Subcutaneous abdominal adipose tissue (tissue), 5 donors: ENCODE data around the gene RSRC1.
A peak's percentile ranks its signal among the peaks of the same experiment; 100 is the strongest.
"Not testable (repeated sequence)": the region's sequence is repeated elsewhere in the genome, so short reads cannot be mapped to it uniquely, and the experiment has no call there.

Experiments used
- H3K27ac ChIP-seq: one replicate; pipeline ENCODE4 v1.7.0; 2013; ENCODE audit warnings: low read depth, mild to moderate bottlenecking, inconsistent platforms, low read length, moderate library complexity
- H3K27me3 ChIP-seq, 5 donors: one replicate each; pipeline ENCODE4 v1.7.0; 2013; ENCODE audit warnings: low read length in 5 of 5, inconsistent platforms in 1 of 5; ENCODE audit not compliant: control insufficient read depth in 5 of 5, insufficient read depth in 4 of 5
- H3K36me3 ChIP-seq, 5 donors: one replicate each; pipeline ENCODE4 v1.7.0; 2013; ENCODE audit warnings: low read length in 5 of 5; ENCODE audit not compliant: control insufficient read depth in 5 of 5, insufficient read depth in 5 of 5
- H3K4me1 ChIP-seq, 5 donors: one replicate each; pipeline ENCODE4 v1.7.0; 2013; ENCODE audit warnings: low read length in 5 of 5, mild to moderate bottlenecking in 3 of 5, moderate library complexity in 1 of 5; ENCODE audit not compliant: control insufficient read depth in 5 of 5, insufficient read depth in 5 of 5
- H3K4me3 ChIP-seq, 5 donors: one replicate each; pipeline ENCODE4 v1.7.0; 2013; ENCODE audit warnings: low read length in 5 of 5, low read depth in 1 of 5
- H3K9ac ChIP-seq, 5 donors: one replicate each; pipeline ENCODE4 v1.7.0; 2013; ENCODE audit warnings: low read length in 5 of 5, mild to moderate bottlenecking in 4 of 5, moderate library complexity in 3 of 5
- H3K9me3 ChIP-seq, 5 donors: one replicate each; pipeline ENCODE4 v1.7.0; 2013; ENCODE audit warnings: low read length in 5 of 5; ENCODE audit not compliant: control insufficient read depth in 5 of 5
- donor health status: healthy.
- donor health status: healthy.
- donor health status: healthy.
- donor health status: healthy.
- donor health status: healthy.

RSRC1 gene

DNA sequence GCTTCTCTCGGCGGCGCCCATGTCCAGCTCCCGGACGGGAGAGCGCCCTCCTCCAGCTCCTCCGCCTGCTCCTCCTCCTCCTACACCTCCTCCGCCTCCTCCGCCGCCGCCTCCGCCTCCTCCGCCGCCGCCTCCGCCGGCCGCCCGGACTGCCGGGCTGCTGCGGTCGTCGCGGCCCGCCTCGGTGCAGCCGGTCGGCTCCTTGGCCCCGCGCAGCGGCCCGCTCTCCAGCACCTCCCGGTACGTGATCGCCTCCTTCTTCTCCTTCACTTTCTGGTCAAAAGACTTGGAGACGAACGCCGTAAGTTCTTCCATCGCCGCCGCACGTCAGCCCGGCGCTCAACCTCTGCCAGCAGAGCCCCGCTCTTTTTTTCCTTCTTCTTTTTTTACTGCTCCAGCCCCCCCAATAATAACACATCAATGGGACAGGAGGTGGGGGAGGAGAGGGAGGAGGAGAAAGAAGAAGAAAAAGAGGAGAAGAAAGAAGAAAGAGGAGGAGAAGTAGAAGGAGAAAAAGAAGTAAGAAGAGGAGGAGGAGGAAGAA is 4.1 kb upstream of the RSRC1 start:
- no peak overlapping the region for H3K27ac ChIP-seq
- H3K36me3 ChIP-seq, result no peaks in the 10 kb centered on the region
- no peaks in the 10 kb centered on the region for H3K9me3 ChIP-seq
- peaks cover 22 to 72% (median 55%) of the 10 kb centered on the region in 5 donors for H3K27me3 ChIP-seq
- peak overlapping the region in 2 of 5 donors; percentile 20 to 52 for H3K9ac ChIP-seq
- H3K4me3 ChIP-seq, result peak overlapping the region; percentile 63 to 71 (median 65)
- peaks cover 0 to 52% (median 44%) of the 10 kb centered on the region in 5 donors for H3K4me1 ChIP-seq

DNA sequence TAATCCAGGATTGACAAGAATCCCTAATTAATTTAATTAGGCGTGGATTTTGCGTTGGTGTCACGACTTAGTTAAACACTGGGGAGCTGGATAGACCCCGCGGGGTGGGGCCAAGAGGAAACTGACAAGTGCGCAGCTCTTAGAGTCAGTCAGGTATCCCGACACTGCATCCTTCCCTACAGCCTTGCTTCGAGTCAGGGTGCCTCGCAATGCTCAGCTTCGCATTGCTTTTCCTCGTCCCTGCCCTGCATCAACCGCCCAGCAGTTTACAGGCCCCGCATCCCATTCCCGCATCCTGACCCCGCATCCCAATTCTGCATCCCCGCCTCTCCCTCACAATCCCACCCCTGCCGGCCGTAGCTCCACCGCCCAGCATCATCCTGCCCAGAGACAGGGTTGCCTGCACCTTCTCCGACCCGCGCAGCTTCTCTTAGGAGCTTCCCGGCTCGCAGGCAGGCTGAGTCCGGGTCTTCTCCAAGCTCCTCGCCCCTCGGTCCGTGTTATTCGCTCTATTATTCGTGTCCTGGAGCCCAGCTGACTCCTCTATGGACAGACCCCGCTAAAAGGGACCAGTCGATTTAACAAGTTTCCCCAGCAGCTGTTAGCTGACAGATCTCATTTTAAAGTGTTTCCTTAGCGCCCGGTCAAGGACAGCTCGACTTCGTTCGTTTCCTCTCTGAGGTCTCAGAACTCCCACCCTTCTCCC is 3.0 kb upstream of the RSRC1 start:
- no peak overlapping the region for H3K27ac ChIP-seq
- H3K27me3 ChIP-seq, result peaks cover 22 to 66% (median 45%) of the 10 kb centered on the region in 5 donors
- peak overlapping the region; percentile 57 to 70 (median 63) for H3K4me3 ChIP-seq
- H3K9ac ChIP-seq, result peak overlapping the region in 1 of 5 donors; percentile 43
- H3K4me1 ChIP-seq, result peaks cover 0 to 56% (median 50%) of the 10 kb centered on the region in 5 donors
- H3K36me3 ChIP-seq, result no peaks in the 10 kb centered on the region
- H3K9me3 ChIP-seq, result no peaks in the 10 kb centered on the region

DNA sequence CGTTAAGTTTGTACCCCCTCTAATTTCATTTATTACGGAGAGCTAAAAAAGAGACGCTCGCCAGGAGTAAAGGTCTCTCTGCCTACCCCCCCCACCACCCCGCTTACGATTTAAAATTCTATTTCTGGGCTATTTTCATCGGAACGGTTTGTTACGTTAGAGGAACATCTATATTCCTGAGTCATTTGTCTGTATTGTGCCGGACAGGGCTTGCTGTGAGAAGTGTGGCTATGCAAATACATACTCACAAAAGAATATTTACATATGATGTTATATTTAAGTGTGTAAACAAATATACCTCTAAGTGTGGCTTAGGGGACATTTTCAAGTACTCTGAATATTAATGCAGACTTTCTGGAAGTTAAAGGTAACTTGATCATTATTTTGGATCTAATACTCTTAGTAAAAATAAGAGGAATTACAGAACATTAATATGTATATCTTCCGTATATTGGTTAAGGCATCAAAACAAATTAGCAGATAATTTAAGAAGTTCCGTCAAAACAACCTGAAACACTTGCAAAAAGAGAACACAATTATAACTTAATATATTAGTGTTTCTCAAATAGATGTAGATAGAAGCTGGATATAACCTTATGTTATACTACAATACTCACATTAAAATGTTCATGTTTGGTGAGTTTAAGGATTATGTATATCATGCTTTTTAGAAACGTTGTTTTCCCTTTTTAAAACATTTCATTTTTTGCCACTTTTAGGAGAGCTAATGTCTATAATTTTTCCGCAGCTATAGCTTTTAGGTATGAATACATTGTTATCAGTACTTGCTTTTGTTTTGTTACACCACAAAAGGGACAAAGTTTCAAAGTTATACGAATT is 2.1 kb upstream of the RSRC1 start:
- H3K27me3 ChIP-seq, result peaks cover 21 to 57% (median 36%) of the 10 kb centered on the region in 5 donors
- no peaks in the 10 kb centered on the region for H3K9me3 ChIP-seq
- H3K9ac ChIP-seq, result no peak overlapping the region
- H3K36me3 ChIP-seq, result no peaks in the 10 kb centered on the region
- no peak overlapping the region for H3K4me3 ChIP-seq
- no peak overlapping the region for H3K27ac ChIP-seq
- H3K4me1 ChIP-seq, result peaks cover 0 to 52% (median 48%) of the 10 kb centered on the region in 5 donors

DNA sequence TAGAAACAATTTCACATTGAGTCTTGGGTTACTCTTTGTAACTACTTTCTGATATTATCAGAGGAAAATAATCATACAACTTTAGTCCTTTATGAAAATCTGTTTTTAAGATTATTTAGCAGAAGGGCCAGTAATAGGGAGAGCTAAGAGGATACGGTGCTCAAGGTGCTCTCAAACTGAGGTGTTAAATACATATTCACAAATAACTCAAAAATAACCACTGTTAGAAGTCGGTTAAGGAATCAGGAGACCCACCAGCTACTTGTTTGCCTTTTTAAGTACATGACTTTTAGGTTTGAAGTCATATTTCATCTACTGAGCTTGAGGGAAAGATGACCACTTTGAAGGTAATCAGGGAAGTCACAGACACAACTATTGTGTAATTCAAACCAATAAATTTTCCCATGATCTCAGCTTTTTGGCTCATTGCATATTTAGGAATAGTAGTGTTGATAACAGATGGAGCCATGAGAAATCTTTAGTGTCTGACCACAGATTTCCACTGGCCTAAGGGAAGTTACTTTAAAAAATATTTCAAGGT is 1.4 kb upstream of the RSRC1 start:
- Histone ChIP-seq H3K4me3 (no peak overlapping the region), H3K4me1 (peaks cover 0 to 45% (median 41%) of the 10 kb centered on the region in 5 donors), H3K9me3 (peaks cover 0 to 3% (median 0%) of the 10 kb centered on the region in 5 donors), H3K36me3 (no peaks in the 10 kb centered on the region), H3K27ac (no peak overlapping the region), H3K27me3 (peaks cover 14 to 50% (median 29%) of the 10 kb centered on the region in 5 donors), H3K9ac (no peak overlapping the region)

DNA sequence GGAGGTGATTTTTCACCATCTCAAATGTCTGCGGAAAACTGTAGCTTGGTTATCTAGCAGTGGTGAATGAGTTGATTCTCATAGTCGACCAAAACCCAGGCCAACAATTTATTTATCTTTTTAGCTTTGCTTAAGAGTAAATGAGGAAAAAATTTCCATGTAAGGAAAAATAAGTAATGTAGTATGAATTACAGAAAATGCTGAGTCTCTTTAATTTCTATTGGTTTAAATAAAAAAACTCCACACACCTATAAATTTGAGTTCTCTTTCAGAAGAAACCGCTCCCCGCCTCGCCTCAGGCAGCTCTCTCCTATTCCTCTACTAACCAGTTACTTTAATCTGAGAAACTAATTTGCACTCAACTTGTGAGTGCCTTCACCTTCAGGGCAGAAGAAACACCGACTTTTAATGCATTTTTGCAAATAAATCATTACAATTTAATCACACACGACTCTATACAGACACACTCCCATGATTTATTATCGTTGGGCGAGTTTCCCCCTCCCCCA is 540 bp upstream of the RSRC1 start:
- no peak overlapping the region for H3K27ac ChIP-seq
- peaks cover 11 to 42% (median 21%) of the 10 kb centered on the region in 5 donors for H3K27me3 ChIP-seq
- peak overlapping the region in 4 of 5 donors; percentile 78 to 92 (median 88) for H3K9ac ChIP-seq
- H3K4me3 ChIP-seq, result peak overlapping the region; percentile 81 to 100 (median 96)
- H3K36me3 ChIP-seq, result no peaks in the 10 kb centered on the region
- H3K9me3 ChIP-seq, result peaks cover 0 to 4% (median 0%) of the 10 kb centered on the region in 5 donors
- peaks cover 0 to 37% (median 33%) of the 10 kb centered on the region in 5 donors for H3K4me1 ChIP-seq

DNA sequence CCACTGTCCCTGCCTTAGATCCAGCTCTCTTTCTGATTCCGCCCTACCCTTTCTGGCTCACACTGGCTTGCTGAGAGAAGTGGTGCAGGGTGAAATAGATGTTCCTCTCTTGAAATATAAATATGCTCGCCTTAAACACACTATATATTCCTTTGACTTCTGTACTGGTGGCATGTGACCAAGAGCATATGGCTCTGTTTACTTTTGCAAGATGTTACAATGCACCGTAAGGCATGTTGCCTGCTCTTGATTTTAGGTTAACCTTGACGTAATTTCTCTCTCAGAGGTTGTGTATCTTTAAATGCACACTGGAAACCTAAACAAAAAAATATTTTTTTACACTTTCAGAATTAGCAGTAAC is 749 bp downstream of the RSRC1 start:
- H3K4me3 ChIP-seq, result peak overlapping the region; percentile 92 to 100 (median 97)
- no peaks in the 10 kb centered on the region for H3K36me3 ChIP-seq
- peaks cover 0 to 31% (median 30%) of the 10 kb centered on the region in 5 donors for H3K4me1 ChIP-seq
- H3K9ac ChIP-seq, result peak overlapping the region; percentile 78 to 92 (median 87)
- no peak overlapping the region for H3K27ac ChIP-seq
- H3K27me3 ChIP-seq, result peaks cover 8 to 32% (median 17%) of the 10 kb centered on the region in 5 donors
- peaks cover 0 to 4% (median 0%) of the 10 kb centered on the region in 5 donors for H3K9me3 ChIP-seq

DNA sequence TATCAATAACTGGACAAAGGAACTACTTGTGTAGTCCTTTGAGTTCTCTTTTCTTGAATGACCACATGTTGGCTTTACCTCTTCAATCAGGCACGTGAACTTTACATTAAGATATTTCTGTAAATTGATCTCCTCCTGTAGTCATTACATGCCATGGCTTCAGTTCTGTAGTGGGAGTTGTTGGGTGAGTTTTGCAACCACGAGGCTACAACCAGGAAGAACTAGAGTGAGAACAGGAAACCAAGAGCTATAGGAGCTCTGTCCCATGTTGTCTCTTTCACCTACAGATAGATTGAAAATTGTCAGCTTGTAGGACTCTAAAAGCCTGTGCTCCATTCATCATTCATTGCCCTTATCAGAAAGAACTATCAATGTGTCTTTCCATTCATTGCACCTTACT is 2.0 kb downstream of the RSRC1 start:
- Histone ChIP-seq H3K4me1 (peaks cover 0 to 20% (median 19%) of the 10 kb centered on the region in 5 donors), H3K27ac (no peak overlapping the region), H3K9me3 (peaks cover 0 to 4% (median 0%) of the 10 kb centered on the region in 5 donors), H3K4me3 (no peak overlapping the region), H3K36me3 (no peaks in the 10 kb centered on the region), H3K27me3 (peaks cover 5 to 20% (median 13%) of the 10 kb centered on the region in 5 donors), H3K9ac (no peak overlapping the region)

DNA sequence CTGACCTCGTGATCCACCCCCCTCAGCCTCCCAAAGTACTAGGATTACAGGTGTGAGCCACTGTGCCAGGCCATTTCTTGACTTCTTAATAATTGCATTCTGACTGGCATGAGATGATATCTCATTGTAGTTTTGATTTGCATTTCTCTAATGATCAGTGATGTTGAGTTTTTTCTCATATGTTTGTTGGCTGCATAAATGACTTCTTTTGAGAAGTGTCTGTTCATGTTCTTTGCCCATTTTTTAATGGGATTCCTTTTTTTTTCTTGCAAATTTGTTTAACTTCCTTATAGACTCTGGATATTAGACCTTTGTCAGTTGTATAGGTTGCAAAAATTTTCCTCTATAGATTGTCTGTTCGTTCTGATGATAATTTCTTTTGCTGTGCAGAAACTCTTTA is 3.7 kb downstream of the RSRC1 start:
- peaks cover 0 to 16% (median 15%) of the 10 kb centered on the region in 5 donors for H3K4me1 ChIP-seq
- not testable (repeated sequence) for H3K4me3 ChIP-seq, H3K27me3 ChIP-seq, H3K36me3 ChIP-seq, H3K9me3 ChIP-seq, H3K9ac ChIP-seq, H3K27ac ChIP-seq

DNA sequence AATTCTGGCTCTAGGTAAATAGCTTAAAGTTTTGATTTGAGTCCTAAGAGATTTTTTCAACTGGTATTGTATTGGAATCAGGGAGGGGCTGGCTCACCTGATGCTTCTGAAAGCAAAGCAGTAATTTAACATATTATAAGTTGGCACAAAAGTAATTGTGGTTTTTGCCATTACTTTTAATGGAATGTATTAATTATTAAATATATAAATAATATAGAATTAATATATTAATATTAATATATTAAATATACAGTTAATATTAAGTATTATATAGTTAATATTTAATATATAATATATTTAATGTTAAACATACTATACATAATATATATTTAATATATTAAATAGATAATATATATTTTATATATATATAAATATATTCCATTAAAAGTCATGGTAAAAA is 10.4 kb downstream of the RSRC1 start:
- Histone ChIP-seq H3K27ac (no peak overlapping the region), H3K27me3 (no peaks in the 10 kb centered on the region), H3K36me3 (peaks cover 12 to 21% (median 13%) of the 10 kb centered on the region in 5 donors), H3K9me3 (peaks cover 0 to under 1% (median 0%) of the 10 kb centered on the region in 5 donors), H3K4me1 (no peaks in the 10 kb centered on the region), H3K4me3 (no peak overlapping the region), H3K9ac (no peak overlapping the region)
